ENCODE results near the gene DYRK4. TPM values are rescaled to one million over a fixed set of nuclear protein-coding genes. Genes with fewer than 3 reads are reported as not detected.

DYRK4 gene
- total RNA-seq, 1 experiment from 2014 or later: 27.1 TPM

GRCh38 chr12:4526923-4527546 is 35.0 kb upstream of the DYRK4 start:
- no peaks in the 10 kb centered on the region for H3K9me2 ChIP-seq (ENCODE audit: insufficient read depth)
- POLR2A ChIA-PET: no interaction called here
- no peaks in the 10 kb centered on the region for H4K20me1 ChIP-seq (ENCODE audit: insufficient read depth)
- H3K36me3 ChIP-seq (ENCODE audit: control insufficient read depth in 1 of 2, insufficient read depth in 2 of 2, low read length in 2 of 2): peaks cover 0 to 13% of the 10 kb centered on the region in 2 experiments; a peak in 2 of 4 replicates
- no peak overlapping the region for H3K9ac ChIP-seq (ENCODE audit: low read length)
- H3K79me2 ChIP-seq (ENCODE audit: insufficient read depth, low read length): no peaks in the 10 kb centered on the region
- TF ChIP-seq RAD21 (IDR thresholded peaks at IDR 0.05; ENCODE audit: low read depth): peak; percentile 32; the same call in 1 of the 2 replicates
- TF ChIP-seq CTCF (IDR thresholded peaks at IDR 0.05 in 2 of 3, conservative IDR thresholded peaks at IDR 0.05 in 1 of 3; ENCODE audit: borderline replicate concordance in 1 of 3, insufficient read depth in 1 of 3, low read depth in 2 of 3, low read length in 2 of 3): peak; percentile 18 to 49 (median 43); a peak in 4 of 6 replicates
- TF ChIP-seq SIN3A (IDR thresholded peaks at IDR 0.05; ENCODE audit: low read depth): no peak
- no peak overlapping the region for H2AFZ ChIP-seq (ENCODE audit: low read depth, low read length, poor library complexity, severe bottlenecking)
- no peak overlapping the region for H3K4me2 ChIP-seq (ENCODE audit: low read length)
- no peaks in the 10 kb centered on the region for H3K27me3 ChIP-seq (ENCODE audit: insufficient read depth, low read length)
- CTCF ChIA-PET: interaction anchor here (1.0 to 1.1 kb wide), 3 partner anchors 104 to 173 kb away, joined by 3 read pairs; no protein-coding TSS in a partner anchor
- no peaks in the 10 kb centered on the region for H3K9me3 ChIP-seq (ENCODE audit: control insufficient read depth in 1 of 2, insufficient read depth in 1 of 2, low read depth in 1 of 2, low read length in 2 of 2)
- DNase-seq (ENCODE audit: low read depth, low spot score) (no peak), ATAC-seq (no peak)
- RAD21 ChIA-PET (ENCODE audit: low non-redundant PET in 1 of 2, low total read pairs in 2 of 2, uncharacterized antibody in 2 of 2, unreplicated experiment in 2 of 2): no interaction called here
- no peak overlapping the region for H3K27ac ChIP-seq (ENCODE audit: low read depth, low read length)
- H3K4me3 ChIP-seq (replicated peaks in 1 of 2; ENCODE audit: low read depth in 1 of 2, low read length in 2 of 2): no peak overlapping the region
- H3K4me1 ChIP-seq (ENCODE audit: control insufficient read depth in 1 of 2, insufficient read depth in 2 of 2, low read length in 2 of 2): no peaks in the 10 kb centered on the region
- intact Hi-C loops (cut with micrococcal nuclease): loop anchor here (1.0 to 10.0 kb wide), 4 partner anchors 106 to 642 kb away; no protein-coding TSS in a partner anchor
- BruUV-seq (replicated peaks): no TSS peak

- H3K4me2 ChIP-seq (ENCODE audit: low read length): no peak overlapping the region
- TF ChIP-seq ZFX (IDR thresholded peaks at IDR 0.05): no peak
- TF ChIP-seq CEBPB (IDR thresholded peaks at IDR 0.05; ENCODE audit: low read depth): no peak
- TF ChIP-seq MAX (IDR thresholded peaks at IDR 0.05): no peak
- no peak for TF ChIP-seq CTCF (IDR thresholded peaks at IDR 0.05 in 2 of 3, conservative IDR thresholded peaks at IDR 0.05 in 1 of 3; ENCODE audit: borderline replicate concordance in 1 of 3, insufficient read depth in 1 of 3, low read depth in 2 of 3, low read length in 2 of 3)
- TF ChIP-seq SP1 (IDR thresholded peaks at IDR 0.05; ENCODE audit: low read depth): no peak
- TF ChIP-seq SRF (IDR thresholded peaks at IDR 0.05; ENCODE audit: low read depth): no peak
- no peak for TF ChIP-seq YY1 (IDR thresholded peaks at IDR 0.05; ENCODE audit: extremely low read depth, insufficient replicate concordance, low read depth, low read length)
- no peak for TF ChIP-seq TCF7L2 (IDR thresholded peaks at IDR 0.05; ENCODE audit: borderline replicate concordance, extremely low read depth, insufficient read depth, insufficient read length)
- no peak for TF ChIP-seq SIN3A (IDR thresholded peaks at IDR 0.05; ENCODE audit: low read depth)
- TF ChIP-seq POLR2A (IDR thresholded peaks at IDR 0.05; ENCODE audit: borderline replicate concordance, extremely low read depth, insufficient read depth, insufficient read length): no peak
- TF ChIP-seq EZH2 (IDR thresholded peaks at IDR 0.05): no peak
- no peak for TF ChIP-seq FOSL1 (IDR thresholded peaks at IDR 0.05; ENCODE audit: low read depth)
These were observed 31.8 kb upstream of the DYRK4 start for GRCh38 chr12:4530160-4530559.

More at GRCh38 chr12:4530160-4530559, 31.8 kb upstream of the DYRK4 start:
- H2AFZ ChIP-seq (ENCODE audit: low read depth, low read length, poor library complexity, severe bottlenecking): no peak overlapping the region
- no peaks in the 10 kb centered on the region for H3K9me2 ChIP-seq (ENCODE audit: insufficient read depth)
- H3K9ac ChIP-seq (ENCODE audit: low read length): no peak overlapping the region
- DNase-seq (ENCODE audit: low read depth, low spot score) (no peak), ATAC-seq (no peak)
- no TSS peak for BruUV-seq (replicated peaks)
- intact Hi-C loops (cut with micrococcal nuclease): no loop called here
- no peaks in the 10 kb centered on the region for H3K79me2 ChIP-seq (ENCODE audit: insufficient read depth, low read length)
- H3K4me1 ChIP-seq (ENCODE audit: control insufficient read depth in 1 of 2, insufficient read depth in 2 of 2, low read length in 2 of 2): no peaks in the 10 kb centered on the region
- H3K9me3 ChIP-seq (ENCODE audit: control insufficient read depth in 1 of 2, insufficient read depth in 1 of 2, low read depth in 1 of 2, low read length in 2 of 2): no peaks in the 10 kb centered on the region
- CTCF ChIA-PET: no interaction called here
- H3K36me3 ChIP-seq (ENCODE audit: control insufficient read depth in 1 of 2, insufficient read depth in 2 of 2, low read length in 2 of 2): peaks cover 0 to 13% of the 10 kb centered on the region in 2 experiments; a peak in 2 of 4 replicates
- RAD21 ChIA-PET (ENCODE audit: low non-redundant PET in 1 of 2, low total read pairs in 2 of 2, uncharacterized antibody in 2 of 2, unreplicated experiment in 2 of 2): no interaction called here
- H4K20me1 ChIP-seq (ENCODE audit: insufficient read depth): no peaks in the 10 kb centered on the region
- H3K27me3 ChIP-seq (ENCODE audit: insufficient read depth, low read length): no peaks in the 10 kb centered on the region
- POLR2A ChIA-PET: no interaction called here
- H3K4me3 ChIP-seq (replicated peaks in 1 of 2; ENCODE audit: low read depth in 1 of 2, low read length in 2 of 2): no peak overlapping the region
- H3K27ac ChIP-seq (ENCODE audit: low read depth, low read length): no peak overlapping the region

All from HCT116 (cell line).